GM12873 (cell line): ENCODE measurements around the gene FAM124A.

Experiments used
- TF ChIP-seq, protein P1 (sequence below): IDR thresholded peaks from 2 replicates; pipeline ENCODE4 v1.5.1; 2012; ENCODE audit warnings: low read depth, mild to moderate bottlenecking, moderate library complexity, low read length, control low read depth; ENCODE audit not compliant: insufficient read depth; ENCODE audit errors: missing control alignments

The FAM124A gene

DNA sequence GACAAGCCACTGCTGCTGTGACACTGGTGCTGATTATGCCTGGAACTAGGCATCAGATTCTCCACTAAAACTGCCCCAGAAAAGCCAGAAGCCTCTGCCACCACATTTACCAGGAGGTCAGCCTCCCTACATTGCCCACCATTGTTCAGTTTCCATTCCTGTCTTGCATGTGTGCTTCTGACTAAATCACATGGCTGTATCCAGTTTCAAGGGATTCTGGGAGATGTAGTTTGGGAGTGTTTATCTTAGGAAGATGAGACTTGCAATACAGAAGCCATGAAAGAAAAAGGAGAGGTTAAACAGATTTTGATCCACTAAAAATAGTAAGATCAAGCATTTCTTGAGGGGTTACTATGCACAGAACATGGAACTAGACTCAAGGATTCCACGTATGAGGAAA is 76.6 kb downstream of the FAM124A start:
- TF ChIP-seq, protein P1, sequence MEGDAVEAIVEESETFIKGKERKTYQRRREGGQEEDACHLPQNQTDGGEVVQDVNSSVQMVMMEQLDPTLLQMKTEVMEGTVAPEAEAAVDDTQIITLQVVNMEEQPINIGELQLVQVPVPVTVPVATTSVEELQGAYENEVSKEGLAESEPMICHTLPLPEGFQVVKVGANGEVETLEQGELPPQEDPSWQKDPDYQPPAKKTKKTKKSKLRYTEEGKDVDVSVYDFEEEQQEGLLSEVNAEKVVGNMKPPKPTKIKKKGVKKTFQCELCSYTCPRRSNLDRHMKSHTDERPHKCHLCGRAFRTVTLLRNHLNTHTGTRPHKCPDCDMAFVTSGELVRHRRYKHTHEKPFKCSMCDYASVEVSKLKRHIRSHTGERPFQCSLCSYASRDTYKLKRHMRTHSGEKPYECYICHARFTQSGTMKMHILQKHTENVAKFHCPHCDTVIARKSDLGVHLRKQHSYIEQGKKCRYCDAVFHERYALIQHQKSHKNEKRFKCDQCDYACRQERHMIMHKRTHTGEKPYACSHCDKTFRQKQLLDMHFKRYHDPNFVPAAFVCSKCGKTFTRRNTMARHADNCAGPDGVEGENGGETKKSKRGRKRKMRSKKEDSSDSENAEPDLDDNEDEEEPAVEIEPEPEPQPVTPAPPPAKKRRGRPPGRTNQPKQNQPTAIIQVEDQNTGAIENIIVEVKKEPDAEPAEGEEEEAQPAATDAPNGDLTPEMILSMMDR, result no peak

DNA sequence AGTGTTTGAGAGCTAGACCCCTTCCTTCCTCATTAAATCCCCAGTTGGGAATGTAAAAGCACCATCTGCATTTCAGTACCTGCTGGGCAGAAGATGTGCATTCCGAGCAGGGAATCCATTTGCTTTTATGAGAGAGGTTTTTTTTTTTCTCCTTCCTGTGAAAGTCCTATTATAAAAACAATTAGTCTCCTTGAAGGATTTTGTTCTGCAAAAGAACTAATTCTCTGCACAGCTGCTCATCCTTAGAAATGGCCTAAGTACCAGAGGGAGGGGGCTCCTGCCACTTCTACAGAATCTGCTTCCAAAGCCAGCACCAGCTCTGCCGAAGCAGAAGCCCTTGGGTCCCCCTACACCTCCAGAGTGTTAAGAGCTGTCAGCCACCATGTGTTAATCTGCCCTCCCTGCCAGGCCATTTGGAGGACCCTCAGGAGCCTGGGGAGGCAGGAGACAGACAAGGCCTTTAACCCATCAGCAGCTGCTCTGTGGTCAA is 80.9 kb downstream of the FAM124A start:
- TF ChIP-seq, protein P1, result no peak

DNA sequence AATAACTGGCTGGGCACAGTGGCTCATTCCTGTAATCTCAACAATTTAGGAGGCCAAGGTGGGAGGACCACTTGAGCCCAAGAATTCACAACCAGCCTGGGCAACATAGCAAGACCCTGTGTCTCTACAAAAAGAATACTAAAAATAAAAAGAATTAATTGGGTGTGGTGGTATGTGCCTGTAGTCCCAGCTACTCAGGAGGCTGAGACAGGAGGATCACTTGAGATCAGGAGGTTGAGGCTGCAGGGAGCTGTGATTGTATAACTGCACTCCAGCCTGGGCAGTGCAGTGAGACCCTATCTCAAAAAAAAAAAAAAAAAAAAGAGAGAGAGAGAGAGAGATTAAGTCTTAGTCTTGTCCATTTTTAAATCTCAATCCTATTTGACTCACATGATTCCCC is 81.7 kb downstream of the FAM124A start:
- TF ChIP-seq, protein P1, result no peak

DNA sequence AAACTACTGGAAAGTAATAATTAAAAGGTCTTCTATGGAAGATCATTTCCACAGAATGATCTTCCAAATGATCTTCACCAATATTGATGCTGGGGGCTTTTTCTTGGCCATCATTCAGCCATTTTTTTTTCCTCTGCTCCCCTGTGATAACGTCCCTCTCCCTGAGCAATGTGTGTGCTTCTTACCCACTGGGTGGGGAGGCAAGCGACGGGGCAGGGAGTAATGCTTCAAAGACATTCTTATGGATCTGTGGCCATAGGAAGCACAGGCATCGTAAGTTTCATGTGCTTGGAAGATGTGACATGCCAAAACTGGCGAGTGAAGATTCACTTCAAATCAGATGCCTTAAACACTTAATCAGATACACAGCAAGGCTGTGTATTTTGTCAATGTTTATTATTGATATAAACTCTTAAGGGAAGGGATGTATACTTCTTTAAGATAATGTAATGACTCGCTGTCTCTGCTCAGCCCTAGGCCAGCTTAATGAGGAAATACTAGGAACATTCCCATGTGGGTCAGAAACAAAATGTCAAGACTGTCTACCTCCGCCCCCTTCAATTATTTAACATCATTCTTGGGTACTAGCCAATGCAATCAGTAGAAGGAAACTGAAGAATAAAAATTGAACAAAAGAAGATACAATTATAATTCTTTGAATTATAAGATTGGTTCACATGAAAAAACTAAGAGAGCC is 83.2 kb downstream of the FAM124A start:
- TF ChIP-seq, protein P1, result no peak

DNA sequence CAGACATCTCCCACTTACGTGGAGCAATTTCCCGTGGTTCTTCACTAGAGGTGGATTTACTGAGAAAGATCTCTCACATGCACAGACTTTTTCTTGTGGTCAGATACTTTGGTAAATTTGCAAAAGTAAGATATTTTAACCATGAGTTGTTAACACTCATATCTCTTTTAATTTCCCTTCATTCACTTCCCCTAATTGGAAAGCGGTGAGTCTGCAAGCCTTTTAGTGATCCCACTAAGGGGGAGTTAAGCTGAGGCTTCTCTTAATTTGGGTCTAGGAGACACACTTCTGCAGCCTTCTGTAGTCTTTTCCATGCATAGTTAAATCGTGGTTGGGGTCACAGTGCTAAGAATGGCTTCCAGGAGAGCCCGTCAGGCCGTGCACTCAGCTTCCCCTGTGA is 86.6 kb downstream of the FAM124A start:
- TF ChIP-seq, protein P1, result no peak

DNA sequence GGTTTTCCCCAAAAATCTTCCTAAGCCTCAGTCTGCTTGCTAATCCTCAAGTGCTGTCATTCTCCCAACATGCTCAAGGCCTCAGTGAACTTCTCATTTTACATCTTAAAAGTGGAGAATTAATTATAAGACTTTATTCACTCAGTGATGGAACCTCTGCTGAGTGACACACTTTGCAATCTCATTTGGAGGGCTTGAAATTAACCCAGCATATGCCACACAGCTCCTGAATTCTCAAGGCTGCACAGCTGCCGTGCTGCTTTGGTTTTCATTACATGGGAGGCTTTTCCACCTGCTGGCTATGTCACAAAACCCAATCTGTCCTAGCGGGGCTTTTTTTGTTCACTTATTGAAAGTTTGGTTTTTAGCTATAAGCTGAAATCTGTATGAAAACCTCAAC is 89.0 kb downstream of the FAM124A start:
- TF ChIP-seq, protein P1, result no peak

DNA sequence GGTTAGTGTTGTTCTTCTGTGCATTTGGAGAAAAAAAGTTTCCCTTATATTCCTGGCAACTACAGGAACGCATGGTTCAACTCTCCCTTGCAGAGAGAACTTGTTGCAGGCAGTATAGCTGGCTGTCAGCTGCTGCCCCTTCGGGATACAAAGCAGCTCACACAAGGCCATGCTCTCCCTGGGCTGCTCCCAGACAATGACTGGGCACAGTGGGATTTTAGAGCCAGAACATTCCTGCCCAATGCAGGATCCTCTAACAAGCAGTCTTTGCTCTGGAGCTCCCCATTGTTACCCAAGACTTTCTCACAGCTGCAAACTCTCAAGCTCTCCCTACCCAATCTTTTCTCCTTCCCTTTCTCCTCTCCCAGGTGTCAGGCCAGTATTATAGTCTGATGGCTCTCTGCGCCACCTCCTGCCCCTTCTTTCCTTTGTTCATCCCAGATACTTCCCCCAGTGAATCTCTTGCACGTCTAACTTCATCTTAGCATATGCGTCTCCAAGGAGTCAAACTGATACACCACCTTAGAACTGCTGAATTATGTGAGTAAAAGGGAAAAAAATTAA is 89.8 kb downstream of the FAM124A start:
- TF ChIP-seq, protein P1, result no peak
